ENCODE data around the gene KCNMA1. TPM values are rescaled to one million over a fixed set of nuclear protein-coding genes. Genes with fewer than 3 reads are reported as not detected.

Gene KCNMA1
- total RNA-seq, 2 donors from 2014 or later, result 29.1 to 37.9 TPM

DNA sequence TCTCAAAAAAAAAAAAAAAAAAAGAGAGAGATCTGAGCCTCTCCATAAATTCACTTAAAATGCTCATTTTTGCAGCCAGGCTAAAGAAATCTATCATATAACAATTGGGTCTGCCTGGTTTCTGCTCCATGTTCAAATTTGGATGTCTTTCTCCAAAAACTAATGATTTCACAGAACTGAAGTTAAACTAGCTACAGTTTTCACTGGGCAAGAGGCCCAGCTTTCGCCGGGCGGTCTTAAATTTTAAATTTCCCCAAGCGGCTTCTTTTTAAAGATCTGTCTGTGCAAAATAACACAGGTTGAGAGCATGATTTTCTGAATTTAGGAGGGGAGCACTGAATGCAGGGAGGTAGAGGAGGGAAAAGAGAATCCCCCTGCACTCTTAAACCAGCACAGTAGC lies 603.4 kb downstream of the KCNMA1 start:
- H3K9me3 ChIP-seq, result no peaks in the 10 kb centered on the region
- intact Hi-C loops (cut with DNase I), result no loop called here
- DNase-seq (ENCODE audit: low spot score), result no peak

DNA sequence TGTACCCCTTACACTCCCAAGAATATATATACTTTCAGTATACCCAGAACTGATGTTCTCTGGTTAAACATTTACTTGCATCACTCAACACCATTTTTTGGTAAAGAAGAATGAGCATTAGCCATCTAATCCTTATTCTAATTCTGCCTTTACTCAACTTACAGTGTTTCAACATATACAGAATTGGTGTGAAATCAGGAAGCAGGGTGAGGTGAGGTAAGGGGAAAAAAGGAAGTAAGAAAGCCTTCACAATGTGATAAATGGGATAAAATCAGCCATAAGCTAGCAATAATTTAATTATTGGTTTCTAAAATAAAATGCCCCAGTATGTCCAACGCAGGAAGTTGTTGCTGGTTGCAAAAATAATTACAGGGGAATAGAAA lies 605.4 kb downstream of the KCNMA1 start:
- no peak for TF ChIP-seq POLR2AphosphoS5 (IDR thresholded peaks at IDR 0.05)

More for the DNA sequence above, 603.4 kb downstream of the KCNMA1 start:
- Histone ChIP-seq H3K27ac (no peak overlapping the region), H3K36me3 (no peaks in the 10 kb centered on the region), H3K4me1 (replicated peaks) (no peaks in the 10 kb centered on the region), H3K4me3 (no peak overlapping the region), H3K27me3 (replicated peaks; ENCODE audit: insufficient read depth) (no peaks in the 10 kb centered on the region)
- 77% methylated on average over 4 of the region's 4 CpGs for WGBS
- TF ChIP-seq POLR2AphosphoS5 (IDR thresholded peaks at IDR 0.05) (no peak), POLR2A (IDR thresholded peaks at IDR 0.05) (no peak)
- TF ChIP-seq, protein P1, sequence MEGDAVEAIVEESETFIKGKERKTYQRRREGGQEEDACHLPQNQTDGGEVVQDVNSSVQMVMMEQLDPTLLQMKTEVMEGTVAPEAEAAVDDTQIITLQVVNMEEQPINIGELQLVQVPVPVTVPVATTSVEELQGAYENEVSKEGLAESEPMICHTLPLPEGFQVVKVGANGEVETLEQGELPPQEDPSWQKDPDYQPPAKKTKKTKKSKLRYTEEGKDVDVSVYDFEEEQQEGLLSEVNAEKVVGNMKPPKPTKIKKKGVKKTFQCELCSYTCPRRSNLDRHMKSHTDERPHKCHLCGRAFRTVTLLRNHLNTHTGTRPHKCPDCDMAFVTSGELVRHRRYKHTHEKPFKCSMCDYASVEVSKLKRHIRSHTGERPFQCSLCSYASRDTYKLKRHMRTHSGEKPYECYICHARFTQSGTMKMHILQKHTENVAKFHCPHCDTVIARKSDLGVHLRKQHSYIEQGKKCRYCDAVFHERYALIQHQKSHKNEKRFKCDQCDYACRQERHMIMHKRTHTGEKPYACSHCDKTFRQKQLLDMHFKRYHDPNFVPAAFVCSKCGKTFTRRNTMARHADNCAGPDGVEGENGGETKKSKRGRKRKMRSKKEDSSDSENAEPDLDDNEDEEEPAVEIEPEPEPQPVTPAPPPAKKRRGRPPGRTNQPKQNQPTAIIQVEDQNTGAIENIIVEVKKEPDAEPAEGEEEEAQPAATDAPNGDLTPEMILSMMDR (IDR thresholded peaks at IDR 0.05), result no peak

DNA sequence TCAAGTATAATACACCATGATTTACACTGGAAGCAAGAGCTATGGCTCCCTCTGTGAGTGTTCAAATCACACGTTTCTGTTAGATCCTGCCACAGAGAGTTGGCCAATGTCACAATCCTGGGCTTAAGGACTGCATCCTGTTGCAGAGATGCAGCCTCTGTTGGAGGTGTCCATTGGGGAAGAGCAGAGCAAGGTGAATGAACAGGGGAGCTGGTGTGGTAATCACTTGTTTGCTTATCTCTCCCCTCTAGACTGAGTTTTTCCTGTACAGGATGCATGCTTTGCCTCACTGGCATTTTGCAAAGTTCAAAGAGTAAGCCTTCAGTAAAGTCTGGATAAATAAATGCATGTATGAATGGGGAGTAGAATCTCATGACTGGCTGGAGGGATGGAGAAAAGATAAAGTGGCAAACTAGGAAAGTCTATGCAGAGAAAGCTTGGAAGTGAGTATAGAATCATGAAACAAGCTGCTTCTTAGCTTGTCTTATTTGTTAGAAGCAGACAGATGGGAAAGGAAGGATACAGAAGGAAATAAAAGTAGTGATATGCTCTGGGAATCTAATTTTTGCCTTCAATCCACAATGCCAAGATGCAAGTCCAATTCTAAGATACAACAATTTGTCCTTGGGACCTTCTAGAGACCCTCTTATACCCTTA lies 605.9 kb downstream of the KCNMA1 start:
- Histone ChIP-seq H3K27ac (no peak overlapping the region), H3K36me3 (no peaks in the 10 kb centered on the region), H3K27me3 (replicated peaks; ENCODE audit: insufficient read depth) (no peaks in the 10 kb centered on the region), H3K4me3 (no peak overlapping the region), H3K9me3 (no peaks in the 10 kb centered on the region), H3K4me1 (replicated peaks) (no peaks in the 10 kb centered on the region)
- no peak for TF ChIP-seq POLR2AphosphoS5 (IDR thresholded peaks at IDR 0.05)
- no peak for TF ChIP-seq POLR2A (IDR thresholded peaks at IDR 0.05)
- TF ChIP-seq, protein P1 (IDR thresholded peaks at IDR 0.05), result no peak
- WGBS, result 89% methylated on average over 1 of the region's 1 CpG
- no peak for DNase-seq (ENCODE audit: low spot score)
- intact Hi-C loops (cut with DNase I), result no loop called here

More for the DNA sequence above, 605.4 kb downstream of the KCNMA1 start:
- WGBS, result 58% methylated on average over 1 of the region's 1 CpG
- H3K9me3 ChIP-seq, result no peaks in the 10 kb centered on the region
- H3K36me3 ChIP-seq, result no peaks in the 10 kb centered on the region
- intact Hi-C loops (cut with DNase I), result no loop called here
- no peak for DNase-seq (ENCODE audit: low spot score)
- no peak overlapping the region for H3K27ac ChIP-seq
- H3K4me3 ChIP-seq, result no peak overlapping the region
- H3K4me1 ChIP-seq (replicated peaks), result no peaks in the 10 kb centered on the region
- no peaks in the 10 kb centered on the region for H3K27me3 ChIP-seq (replicated peaks; ENCODE audit: insufficient read depth)

DNA sequence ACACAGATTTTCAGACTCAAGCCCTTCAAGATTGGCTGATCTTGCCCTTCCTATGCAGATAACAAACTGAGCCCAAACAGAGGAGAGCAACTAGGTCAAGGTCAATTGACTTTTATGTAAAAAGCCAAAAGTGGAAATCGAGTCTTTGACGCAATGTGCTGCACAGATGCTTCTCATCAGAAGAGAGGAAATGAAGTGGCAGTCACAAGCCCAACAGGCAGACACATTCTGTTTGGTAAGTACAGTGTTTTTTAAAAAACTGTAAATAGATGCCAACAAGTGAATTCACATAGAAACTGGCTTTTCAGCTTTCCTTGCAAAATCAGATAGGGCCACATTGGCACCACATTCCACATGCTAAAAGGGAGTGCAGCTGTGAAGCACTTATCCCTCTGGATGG lies 606.6 kb downstream of the KCNMA1 start:
- TF ChIP-seq POLR2AphosphoS5 (IDR thresholded peaks at IDR 0.05), result no peak
- TF ChIP-seq, protein P1 (IDR thresholded peaks at IDR 0.05), result no peak
- no peak for TF ChIP-seq POLR2A (IDR thresholded peaks at IDR 0.05)
- no peaks in the 10 kb centered on the region for H3K4me1 ChIP-seq (replicated peaks)
- H3K36me3 ChIP-seq, result no peaks in the 10 kb centered on the region
- no peak for DNase-seq (ENCODE audit: low spot score)
- intact Hi-C loops (cut with DNase I), result no loop called here
- no peaks in the 10 kb centered on the region for H3K9me3 ChIP-seq
- H3K27ac ChIP-seq, result no peak overlapping the region
- no peaks in the 10 kb centered on the region for H3K27me3 ChIP-seq (replicated peaks; ENCODE audit: insufficient read depth)
- no peak overlapping the region for H3K4me3 ChIP-seq
- WGBS, result 60% methylated on average over 2 of the region's 2 CpGs

DNA sequence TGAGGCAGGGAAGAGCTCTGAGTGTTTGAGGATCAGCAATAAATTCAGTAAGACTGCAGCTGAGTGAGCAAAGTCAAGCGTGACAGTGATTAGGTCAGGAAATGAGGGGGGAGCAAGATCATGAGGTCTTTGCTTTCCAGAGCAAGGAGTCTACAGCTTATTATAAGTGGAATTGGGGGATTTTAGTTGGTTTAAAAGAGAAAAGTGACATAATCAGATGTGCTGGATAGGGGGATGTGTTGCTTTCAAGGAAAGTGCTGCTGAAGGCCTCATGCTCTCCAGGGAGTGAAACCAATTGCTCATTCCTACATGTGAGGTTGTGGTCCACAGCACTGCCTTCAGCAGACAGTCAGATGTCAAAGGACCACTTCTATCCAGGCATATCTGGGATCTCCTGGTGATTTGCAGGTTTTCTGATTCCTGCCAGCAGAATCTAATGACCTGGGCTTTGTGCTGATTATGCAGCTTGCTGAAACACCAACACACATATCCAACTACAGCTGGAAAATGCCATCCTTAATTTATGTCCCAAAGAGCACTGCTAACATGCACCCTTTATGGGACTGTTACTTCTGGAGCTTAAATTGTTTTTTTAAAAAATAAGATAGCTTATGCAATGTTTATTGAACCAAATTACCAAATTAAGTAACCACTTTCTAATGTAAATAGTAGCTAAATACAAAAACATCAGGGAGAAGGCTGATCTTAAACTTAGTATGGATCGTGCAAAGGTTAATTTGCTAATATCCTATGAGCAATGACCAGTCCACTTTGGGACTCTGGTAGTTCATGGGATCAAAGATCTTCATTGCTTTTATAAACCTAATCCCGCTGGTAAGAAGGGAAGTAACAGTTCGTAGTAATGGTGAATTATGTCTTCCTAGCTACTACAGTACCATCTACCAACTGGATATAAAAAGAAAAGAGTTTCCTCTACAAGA lies 607.6 kb downstream of the KCNMA1 start:
- H3K27me3 ChIP-seq (replicated peaks; ENCODE audit: insufficient read depth), result no peaks in the 10 kb centered on the region
- H3K4me1 ChIP-seq (replicated peaks), result no peaks in the 10 kb centered on the region
- H3K36me3 ChIP-seq, result no peaks in the 10 kb centered on the region
- no peak overlapping the region for H3K27ac ChIP-seq
- 88% methylated on average over 4 of the region's 4 CpGs for WGBS
- H3K9me3 ChIP-seq, result no peaks in the 10 kb centered on the region
- TF ChIP-seq POLR2AphosphoS5 (IDR thresholded peaks at IDR 0.05), result no peak
- TF ChIP-seq, protein P1 (IDR thresholded peaks at IDR 0.05), result no peak
- TF ChIP-seq POLR2A (IDR thresholded peaks at IDR 0.05), result no peak
- DNase-seq (ENCODE audit: low spot score), result no peak
- H3K4me3 ChIP-seq, result no peak overlapping the region
- intact Hi-C loops (cut with DNase I), result no loop called here
